GF-D8 (cell line): ENCODE data around the gene SRGAP3.

Source experiments
- DNase-seq: peaks from one replicate; lab custom pipeline; 2025; lab: John Stamatoyannopoulos, UW

The SRGAP3 gene

DNA sequence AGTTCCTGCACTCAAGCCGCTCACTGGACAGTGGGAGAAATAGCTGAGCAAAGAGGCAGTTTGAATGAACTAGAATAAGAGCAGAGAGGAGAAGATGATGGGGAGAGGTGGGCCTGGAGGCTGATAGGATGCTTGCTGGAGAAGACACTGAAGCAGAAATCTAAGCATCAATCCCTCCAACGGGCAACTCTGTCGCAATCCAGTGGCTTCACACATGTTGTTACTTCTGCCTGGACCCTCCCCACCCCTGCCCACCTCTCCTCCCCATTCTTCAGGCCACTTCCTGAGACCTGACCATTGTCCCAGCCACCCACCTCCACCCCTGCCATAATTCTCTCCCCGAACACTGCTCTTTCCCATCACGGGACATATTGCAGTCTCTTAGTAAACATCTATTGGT, 76.0 kb downstream of the SRGAP3 start:
- no peak for DNase-seq

DNA sequence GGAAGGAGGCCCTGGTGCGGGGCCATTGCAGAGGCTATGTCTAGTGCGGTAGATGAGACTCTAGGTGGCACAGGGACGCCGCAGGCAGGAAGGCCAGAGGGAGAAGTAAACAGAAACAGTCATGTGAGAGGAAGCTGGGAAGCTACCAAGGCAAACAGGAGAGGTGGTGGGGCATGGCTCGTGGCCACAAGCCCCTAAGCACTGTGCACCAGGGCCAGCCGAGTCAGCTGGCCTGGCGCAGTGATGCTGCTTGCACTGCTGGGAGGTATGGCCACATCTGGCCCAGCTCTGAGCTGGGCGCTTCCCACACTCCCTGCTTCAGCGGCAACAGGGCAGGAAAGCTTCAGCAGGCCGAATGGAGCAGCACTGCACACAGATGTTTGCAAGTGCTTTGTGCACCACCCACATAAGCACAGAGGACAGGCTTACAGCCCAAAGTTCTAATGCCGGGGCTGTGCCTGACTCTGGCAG, 76.6 kb downstream of the SRGAP3 start:
- DNase-seq = no peak

DNA sequence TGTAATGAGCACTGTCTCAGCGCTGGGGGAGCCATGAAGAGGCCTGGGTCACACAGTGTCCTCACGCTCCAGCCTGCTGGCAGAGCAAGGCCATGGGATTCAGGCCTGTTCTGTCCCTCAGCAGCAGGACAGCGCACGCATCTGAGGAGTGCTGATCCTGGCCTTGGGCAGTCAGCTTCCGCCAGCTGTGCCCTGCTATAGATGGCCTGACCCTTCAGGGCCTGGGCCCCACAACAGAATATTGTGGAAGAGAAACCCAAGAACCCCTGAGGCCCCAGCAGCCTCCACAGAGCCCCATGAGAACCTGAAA, 78.6 kb downstream of the SRGAP3 start:
- DNase-seq = no peak

GRCh38 chr3:9169956-9170850, 79.2 kb downstream of the SRGAP3 start:
- DNase-seq = no peak

- no peak for DNase-seq
These were observed 80.1 kb downstream of the SRGAP3 start for GRCh38 chr3:9169326-9169725.

- DNase-seq = no peak
These were observed 81.2 kb downstream of the SRGAP3 start for GRCh38 chr3:9168241-9168741.

DNA sequence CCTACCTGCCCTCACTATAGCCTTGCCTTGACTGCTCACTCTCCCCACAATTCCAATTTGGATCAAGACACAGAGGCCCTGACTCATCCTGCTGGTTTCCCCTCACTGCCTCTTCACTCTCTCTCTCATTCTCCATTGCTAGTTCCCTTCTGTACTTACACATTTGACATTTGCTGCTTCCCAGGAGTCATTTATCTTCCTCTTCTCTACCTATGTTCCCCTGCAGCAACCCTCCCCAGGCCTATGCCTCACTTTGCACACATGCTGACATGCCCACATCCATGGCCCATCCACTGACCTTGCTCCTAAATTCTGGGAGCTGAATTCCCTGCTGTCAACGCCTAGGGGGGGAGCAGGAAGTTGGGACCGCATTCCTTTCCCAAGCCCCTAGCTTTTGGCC, 82.2 kb downstream of the SRGAP3 start:
- no peak for DNase-seq

GRCh38 chr3:9165421-9165820, 84.0 kb downstream of the SRGAP3 start:
- DNase-seq = no peak

- DNase-seq = no peak
These were observed 86.2 kb downstream of the SRGAP3 start for GRCh38 chr3:9163289-9163688.

- no peak for DNase-seq
These were observed 87.6 kb downstream of the SRGAP3 start for GRCh38 chr3:9161811-9162210.

DNA sequence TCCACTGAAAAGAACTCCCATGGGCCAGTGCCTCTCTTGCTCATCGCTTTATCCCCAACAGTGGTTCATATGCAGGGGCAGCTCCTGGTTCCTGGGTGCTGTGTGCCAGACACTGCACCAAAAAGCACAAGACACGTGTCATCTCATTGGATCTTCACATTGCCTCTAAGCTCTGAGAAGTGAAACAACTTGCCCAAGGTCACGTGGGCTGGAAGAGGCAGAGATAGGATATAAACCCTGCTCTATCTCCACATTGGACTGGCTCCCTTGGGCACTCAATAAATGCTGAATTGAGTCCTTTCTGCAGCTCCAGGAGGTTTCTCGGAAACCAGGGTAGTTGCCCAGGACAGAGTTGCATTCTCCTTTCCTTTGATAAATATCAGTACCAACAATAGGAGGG, 88.1 kb downstream of the SRGAP3 start:
- DNase-seq = no peak

GRCh38 chr3:9158865-9159630, 90.4 kb downstream of the SRGAP3 start:
- no peak for DNase-seq

DNA sequence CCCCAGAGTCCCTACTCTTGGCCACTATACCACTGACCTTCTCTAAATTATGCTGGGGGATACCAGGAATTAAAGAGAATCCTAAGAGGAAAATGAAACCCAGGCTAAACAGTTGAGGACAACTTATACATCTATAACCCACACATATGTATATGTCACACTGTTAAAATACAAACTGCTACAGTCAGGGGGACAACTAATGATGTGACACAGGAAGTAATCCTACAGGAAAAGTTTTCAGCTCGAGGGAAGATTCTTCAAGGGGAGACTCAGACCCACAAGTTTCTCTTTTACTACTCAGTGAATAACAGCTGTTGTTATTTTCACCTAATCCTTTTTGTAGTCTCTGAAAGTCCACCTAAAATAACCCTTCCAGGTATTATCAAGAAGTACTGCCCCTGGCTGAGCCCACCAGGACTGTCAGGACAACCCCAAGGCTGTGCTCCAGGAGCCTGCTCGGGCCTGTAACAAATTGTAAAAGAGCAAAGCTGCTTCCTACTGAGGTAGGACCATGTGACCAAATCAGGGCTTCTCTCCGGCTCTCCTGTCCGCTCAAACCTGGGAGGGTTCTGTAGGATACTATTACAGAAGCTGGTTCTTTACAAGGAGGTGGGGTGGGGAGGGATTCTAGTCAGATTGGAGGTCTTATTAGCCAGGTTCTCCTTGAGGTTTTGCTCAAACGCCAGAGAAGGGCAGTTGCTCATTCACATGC, 91.6 kb downstream of the SRGAP3 start:
- DNase-seq = no peak

- no peak for DNase-seq
These were observed 92.8 kb downstream of the SRGAP3 start for GRCh38 chr3:9156604-9157003.

DNA sequence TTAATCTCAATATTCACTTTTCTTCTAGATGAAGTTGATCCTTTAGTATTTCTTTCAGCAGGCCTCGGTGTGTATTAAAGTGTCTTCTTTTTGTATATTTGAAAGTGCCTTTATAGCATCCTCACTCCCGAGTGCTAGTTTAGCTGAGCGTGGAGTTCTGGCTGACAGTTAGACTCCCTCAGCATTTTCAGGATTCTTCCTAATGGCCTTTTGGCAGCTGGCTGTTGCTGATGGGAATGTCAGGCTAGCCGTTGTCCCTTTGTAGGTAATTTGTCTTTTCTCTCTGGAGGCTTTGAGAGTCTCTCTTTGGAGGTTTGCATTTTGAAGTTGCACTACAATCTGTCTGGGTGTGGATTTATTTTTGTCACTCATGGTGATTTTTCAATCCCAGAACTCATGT, 94.4 kb downstream of the SRGAP3 start:
- no peak for DNase-seq

DNA sequence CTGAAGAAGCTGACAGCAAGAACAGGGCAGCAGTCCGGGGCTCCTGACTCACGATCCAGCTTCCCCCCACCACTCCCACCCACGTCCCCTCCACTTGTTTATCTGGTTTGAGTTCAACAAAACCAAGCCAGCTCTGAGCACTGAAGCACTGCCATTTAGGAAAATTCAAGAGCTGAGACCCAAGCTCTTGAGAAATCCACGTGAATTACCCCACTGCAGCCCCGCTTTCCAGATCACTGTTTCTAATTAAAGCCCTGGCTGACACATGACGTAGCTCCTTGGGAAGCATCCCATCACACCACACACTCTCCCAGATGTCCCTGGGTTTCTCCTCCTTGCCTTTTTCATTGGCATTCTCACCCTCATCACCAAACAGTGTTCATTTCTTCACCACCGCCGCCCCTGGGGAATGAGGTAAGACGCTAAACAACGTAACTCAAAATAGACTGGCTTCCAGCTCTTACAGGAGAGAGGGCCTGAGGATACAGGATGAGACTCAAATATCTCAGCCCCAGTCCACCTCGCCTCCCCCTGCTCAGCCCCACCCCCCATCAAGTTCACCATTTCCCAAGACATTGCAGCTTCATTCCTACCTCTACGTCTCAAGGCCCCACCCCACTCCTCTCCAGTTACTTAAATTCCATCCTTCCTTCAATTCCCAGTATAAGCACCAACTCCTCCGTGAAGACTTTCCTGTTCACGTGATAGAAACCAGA, 95.4 kb downstream of the SRGAP3 start:
- no peak for DNase-seq

- no peak for DNase-seq
These were observed 98.2 kb downstream of the SRGAP3 start for GRCh38 chr3:9151240-9151639.

DNA sequence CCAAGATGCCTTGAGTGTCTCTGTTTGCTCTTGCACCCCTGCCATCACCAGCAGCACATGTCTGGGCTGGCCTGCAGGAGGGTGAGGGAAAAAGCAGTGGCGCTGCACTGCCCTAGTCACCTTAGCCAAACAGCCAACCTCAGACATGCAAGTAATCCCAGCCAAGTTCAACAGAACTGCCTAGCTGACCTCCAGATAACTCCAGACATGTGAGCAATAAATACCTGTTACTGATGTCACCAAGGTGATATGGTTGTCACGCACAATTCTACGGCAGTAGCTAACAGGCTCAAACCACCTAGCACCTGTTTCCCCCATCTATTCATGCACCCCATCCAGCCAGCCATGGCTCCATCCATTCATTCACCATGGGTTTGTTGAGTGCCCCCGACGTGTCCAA, 99.9 kb downstream of the SRGAP3 start:
- no peak for DNase-seq

- DNase-seq = no peak
These were observed 101.6 kb downstream of the SRGAP3 start for GRCh38 chr3:9147896-9148266.

DNA sequence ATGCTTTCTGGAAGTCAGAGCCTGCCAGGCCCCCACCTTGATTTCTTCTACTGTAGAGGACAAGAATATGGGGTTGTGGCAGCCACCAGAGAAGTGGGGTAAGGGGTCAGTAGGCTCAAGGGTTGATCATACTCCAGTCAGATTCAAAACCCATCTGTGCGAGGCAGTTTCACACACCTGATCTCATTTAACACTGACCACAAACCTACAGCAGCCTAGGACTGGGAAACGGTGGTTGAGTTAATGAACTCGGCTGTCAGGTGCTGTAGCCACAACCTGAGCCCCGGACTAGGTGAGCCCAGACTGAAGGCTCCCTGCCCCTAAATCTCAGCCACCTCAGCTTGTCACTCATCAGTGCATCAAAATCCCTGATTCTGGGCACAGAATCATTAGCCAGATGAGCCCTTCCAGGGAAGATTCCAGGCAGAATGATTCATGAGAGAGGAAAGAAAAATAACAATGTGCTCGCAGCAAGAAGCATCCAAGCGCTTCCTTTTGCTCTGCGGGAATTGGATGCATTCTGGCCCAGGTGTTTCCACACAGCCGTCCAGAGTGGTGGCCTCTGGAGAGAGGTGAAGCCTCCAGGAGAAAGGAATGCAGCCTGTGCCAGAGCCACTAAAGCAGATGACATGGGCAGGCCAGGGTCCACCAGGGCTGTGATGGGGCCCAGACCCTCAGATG, 102.1 kb downstream of the SRGAP3 start:
- DNase-seq = no peak

GRCh38 chr3:9146367-9147071, 102.9 kb downstream of the SRGAP3 start:
- DNase-seq = no peak
